MCF 10A (cell line): ENCODE measurements around the gene EXOC6. TPM values are rescaled to one million over a fixed set of nuclear protein-coding genes. Genes with fewer than 3 reads are reported as not detected.

ENCODE experiments used
- BruUV-seq: library from RNA; stranded (reverse); fragments of 400-500 nt; replicated peaks from 2 replicates; lab custom pipeline; 2021; lab: Mats Ljungman, UMichigan
- CTCF ChIA-PET: fragments of 300-600 bp; sonication (Branson Sonifier 250); formaldehyde crosslinking; extraction: SDS; loops from one replicate; lab custom pipeline; 2021; ENCODE audit warnings: antibody characterized with exemption, inconsistent platforms; lab: Yijun Ruan, JAX
- POLR2A ChIA-PET: fragments of 300-600, 350-650 bp; sonication (Branson Sonifier 250); formaldehyde crosslinking; extraction: SDS; loops from one replicate; lab custom pipeline; 2020; ENCODE audit warnings: antibody characterized with exemption, inconsistent platforms; lab: Yijun Ruan, JAX
- DNase-seq: peaks from one replicate; pipeline ENCODE4 v3.0.0-alpha.2; 2018; ENCODE audit not compliant: unreplicated experiment
- H3K27ac Mint-ChIP-seq: one replicate; pipeline ENCODE4 v1.8.0; 2022; ENCODE audit warnings: mild to moderate bottlenecking, low read depth, mixed read lengths; ENCODE audit not compliant: unreplicated experiment
- H3K27me3 Mint-ChIP-seq: one replicate; pipeline ENCODE4 v1.8.0; 2022; ENCODE audit warnings: mixed read lengths; ENCODE audit not compliant: insufficient read depth, unreplicated experiment
- H3K36me3 Mint-ChIP-seq: one replicate; pipeline ENCODE4 v1.8.0; 2022; ENCODE audit warnings: mild to moderate bottlenecking, moderate library complexity, mixed read lengths; ENCODE audit not compliant: insufficient read depth, unreplicated experiment
- H3K4me1 Mint-ChIP-seq: one replicate; pipeline ENCODE4 v1.8.0; 2022; ENCODE audit warnings: mixed read lengths; ENCODE audit not compliant: insufficient read depth, unreplicated experiment
- H3K4me3 Mint-ChIP-seq: one replicate; pipeline ENCODE4 v1.8.0; 2022; ENCODE audit warnings: mild to moderate bottlenecking, moderate library complexity, mixed read lengths; ENCODE audit not compliant: unreplicated experiment
- H3K9me3 Mint-ChIP-seq: one replicate; pipeline ENCODE4 v1.8.0; 2022; ENCODE audit warnings: mixed read lengths; ENCODE audit not compliant: unreplicated experiment
- CTCF ChIP-seq: fragments of 200-600 bp; IDR thresholded peaks from one replicate; pipeline ENCODE4 v1.8.0; 2022; ENCODE audit warnings: antibody characterized with exemption, mild to moderate bottlenecking; ENCODE audit not compliant: unreplicated experiment
- intact Hi-C: fragments of 100-400 bp; cut with micrococcal nuclease; formaldehyde crosslinking; loops from 2 replicates; pipeline ENCODE4 v1.14.1; 2022
- total RNA-seq: library from RNA; stranded (reverse); gene quantifications from 2 replicates; pipeline ENCODE4 v1.2.3, GENCODE V29; 2022

EXOC6 gene
- total RNA-seq, 1 experiment from 2014 or later = 6.6 TPM

- Mint-ChIP-seq H3K27ac (no peak overlapping the region), H3K27me3 (peaks cover 25% of the 10 kb centered on the region), H3K4me3 (no peak overlapping the region), H3K9me3 (no peaks in the 10 kb centered on the region), H3K4me1 (no peaks in the 10 kb centered on the region), H3K36me3 (peaks cover 6% of the 10 kb centered on the region)
- ChIA-PET CTCF (interaction anchor here (0.5 to 1.5 kb wide), 7 partner anchors 15 to 538 kb away, joined by 3 to 6 read pairs (median 3); no protein-coding TSS in a partner anchor), POLR2A (interaction anchor here (0.7 kb wide), 1 partner anchor 827 kb away, joined by 3 read pairs; no protein-coding TSS in a partner anchor)
- no peak for DNase-seq
- no TSS peak for BruUV-seq
- intact Hi-C loops = no loop called here
- no peak for TF ChIP-seq CTCF
These were observed 215.8 kb downstream of the EXOC6 start for GRCh38 chr10:93063977-93064660.

GRCh38 chr10:93064874-93065660 lies 216.7 kb downstream of the EXOC6 start:
- Mint-ChIP-seq H3K4me3 (no peak overlapping the region), H3K27me3 (peaks cover 28% of the 10 kb centered on the region), H3K27ac (no peak overlapping the region), H3K36me3 (peaks cover 2% of the 10 kb centered on the region), H3K4me1 (no peaks in the 10 kb centered on the region), H3K9me3 (no peaks in the 10 kb centered on the region)
- ChIA-PET POLR2A (no interaction called here), CTCF (interaction anchor here (0.5 to 1.5 kb wide), 5 partner anchors 14 to 539 kb away, joined by 3 to 6 read pairs (median 3); no protein-coding TSS in a partner anchor)
- BruUV-seq = no TSS peak
- no peak for DNase-seq
- no peak for TF ChIP-seq CTCF
- intact Hi-C loops = no loop called here

DNA sequence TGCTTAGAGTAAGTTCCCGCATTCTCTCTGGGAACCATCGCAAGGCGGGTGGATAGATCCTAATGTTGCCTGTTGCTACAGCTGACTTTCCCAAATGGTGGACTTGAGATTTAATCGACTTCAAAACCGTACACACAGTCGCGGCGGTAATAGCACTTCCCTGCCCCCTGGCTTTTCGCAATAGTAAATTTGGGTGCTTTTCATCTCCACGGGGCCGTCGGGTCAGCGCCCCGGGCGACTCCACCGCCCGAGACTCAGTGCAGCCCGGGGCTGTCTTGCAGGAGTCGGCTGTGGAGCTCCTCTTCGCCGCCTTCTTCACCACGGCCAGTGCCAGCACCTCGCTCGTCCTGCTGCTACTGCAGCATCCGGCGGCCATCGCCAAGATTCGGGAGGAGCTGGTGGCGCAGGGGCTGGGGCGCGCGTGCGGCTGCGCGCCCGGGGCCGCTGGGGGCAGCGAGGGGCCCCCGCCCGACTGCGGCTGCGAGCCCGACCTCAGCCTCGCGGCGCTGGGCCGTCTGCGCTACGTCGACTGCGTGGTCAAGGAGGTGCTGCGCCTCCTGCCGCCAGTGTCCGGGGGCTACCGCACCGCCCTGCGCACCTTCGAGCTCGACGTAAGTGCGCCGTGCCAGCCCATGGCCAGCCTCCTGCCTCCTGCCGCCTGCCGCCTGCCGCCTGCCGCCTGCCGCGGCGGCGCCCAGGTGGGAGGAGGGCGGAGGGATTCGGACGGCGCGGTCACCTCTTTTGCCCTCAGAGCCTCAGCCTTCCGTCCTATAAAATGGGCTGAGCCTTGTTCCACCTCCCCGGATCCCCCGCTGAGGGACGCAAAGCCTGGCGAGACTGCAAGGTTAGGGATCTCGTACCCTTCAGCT lies 217.6 kb downstream of the EXOC6 start:
- Mint-ChIP-seq H3K27me3 (peaks cover 28% of the 10 kb centered on the region), H3K27ac (no peak overlapping the region), H3K9me3 (no peaks in the 10 kb centered on the region), H3K4me3 (no peak overlapping the region), H3K4me1 (no peaks in the 10 kb centered on the region), H3K36me3 (no peaks in the 10 kb centered on the region)
- no peak for TF ChIP-seq CTCF
- BruUV-seq = no TSS peak
- intact Hi-C loops = no loop called here
- CTCF ChIA-PET = interaction anchor here (0.7 to 1.1 kb wide), 2 partner anchors 14 to 151 kb away, joined by 3 read pairs; no protein-coding TSS in a partner anchor
- no peak for DNase-seq
- POLR2A ChIA-PET = no interaction called here
